Cardiac fibroblast (primary cell): ENCODE data around the gene EMP2.
A peak's percentile ranks its signal among the peaks of the same experiment; 100 is the strongest.

Experiments
- DNase-seq, 2 donors: peaks; one replicate each; pipeline versions ENCODE4 v3.0.0 to v3.0.0-alpha.2; 2010; ENCODE audit warnings: low read depth in 2 of 2
- H3K4me3 ChIP-seq, 2 donors: replicated peaks in 1 of 2; 1 replicate in 1 of 2; 2 replicates in 1 of 2; pipeline ENCODE4 v1.5.1; 2011; ENCODE audit warnings: low read depth in 2 of 2, low read length in 2 of 2, mild to moderate bottlenecking in 2 of 2, moderate library complexity in 1 of 2
- TF ChIP-seq, protein P1 (sequence below): IDR thresholded peaks from one replicate; pipeline ENCODE4 v1.5.1; 2011; ENCODE audit warnings: low read depth, mild to moderate bottlenecking, low read length, inconsistent platforms

The EMP2 gene

GRCh38 chr16:10578474-10579316 lies 1.7 kb downstream of the EMP2 start:
- H3K4me3 ChIP-seq: no peak overlapping the region
- DNase-seq: no peak
- TF ChIP-seq, protein P1, sequence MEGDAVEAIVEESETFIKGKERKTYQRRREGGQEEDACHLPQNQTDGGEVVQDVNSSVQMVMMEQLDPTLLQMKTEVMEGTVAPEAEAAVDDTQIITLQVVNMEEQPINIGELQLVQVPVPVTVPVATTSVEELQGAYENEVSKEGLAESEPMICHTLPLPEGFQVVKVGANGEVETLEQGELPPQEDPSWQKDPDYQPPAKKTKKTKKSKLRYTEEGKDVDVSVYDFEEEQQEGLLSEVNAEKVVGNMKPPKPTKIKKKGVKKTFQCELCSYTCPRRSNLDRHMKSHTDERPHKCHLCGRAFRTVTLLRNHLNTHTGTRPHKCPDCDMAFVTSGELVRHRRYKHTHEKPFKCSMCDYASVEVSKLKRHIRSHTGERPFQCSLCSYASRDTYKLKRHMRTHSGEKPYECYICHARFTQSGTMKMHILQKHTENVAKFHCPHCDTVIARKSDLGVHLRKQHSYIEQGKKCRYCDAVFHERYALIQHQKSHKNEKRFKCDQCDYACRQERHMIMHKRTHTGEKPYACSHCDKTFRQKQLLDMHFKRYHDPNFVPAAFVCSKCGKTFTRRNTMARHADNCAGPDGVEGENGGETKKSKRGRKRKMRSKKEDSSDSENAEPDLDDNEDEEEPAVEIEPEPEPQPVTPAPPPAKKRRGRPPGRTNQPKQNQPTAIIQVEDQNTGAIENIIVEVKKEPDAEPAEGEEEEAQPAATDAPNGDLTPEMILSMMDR: no peak

GRCh38 chr16:10577305-10578202 lies 2.8 kb downstream of the EMP2 start:
- DNase-seq: peak in 1 of 2 donors; percentile 36
- H3K4me3 ChIP-seq: no peak overlapping the region
- TF ChIP-seq, protein P1: no peak

- no peak overlapping the region for H3K4me3 ChIP-seq
Measured at GRCh38 chr16:10576390-10577304, 3.8 kb downstream of the EMP2 start.

DNA sequence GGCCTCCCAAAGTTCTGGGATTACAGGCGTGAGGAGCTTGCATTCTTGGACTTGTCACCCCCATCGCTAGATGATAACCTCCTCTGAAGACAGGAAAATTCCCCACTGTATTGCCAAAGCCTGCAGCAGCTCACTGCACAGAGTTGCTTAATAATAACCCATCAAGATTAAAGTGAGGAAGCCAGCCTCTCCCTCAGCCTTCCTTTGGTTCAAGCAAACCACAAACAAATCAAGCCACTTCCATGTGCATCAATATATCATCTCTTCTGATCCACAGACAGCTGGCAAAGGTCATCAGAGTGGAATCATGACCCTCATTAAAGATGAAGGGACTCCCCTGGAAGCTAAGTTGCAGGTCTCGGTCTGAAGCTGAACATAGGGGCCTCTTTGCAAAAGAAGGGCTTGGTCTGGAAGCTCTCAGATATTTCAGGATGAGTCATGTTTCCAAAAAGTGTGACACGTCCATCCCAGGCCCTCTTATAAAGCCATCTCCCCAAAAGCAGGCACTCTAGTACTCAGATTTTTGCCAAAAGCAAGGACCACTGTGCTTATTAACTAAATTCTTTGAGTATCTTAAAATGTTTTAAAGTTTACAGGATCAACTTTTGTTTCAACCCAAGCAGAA lies 4.8 kb downstream of the EMP2 start:
- no peak overlapping the region for H3K4me3 ChIP-seq
- DNase-seq: peak in 1 of 2 donors; percentile 61
- TF ChIP-seq, protein P1: no peak

More at GRCh38 chr16:10576390-10577304, 3.8 kb downstream of the EMP2 start:
- DNase-seq: no peak
- TF ChIP-seq, protein P1: no peak

DNA sequence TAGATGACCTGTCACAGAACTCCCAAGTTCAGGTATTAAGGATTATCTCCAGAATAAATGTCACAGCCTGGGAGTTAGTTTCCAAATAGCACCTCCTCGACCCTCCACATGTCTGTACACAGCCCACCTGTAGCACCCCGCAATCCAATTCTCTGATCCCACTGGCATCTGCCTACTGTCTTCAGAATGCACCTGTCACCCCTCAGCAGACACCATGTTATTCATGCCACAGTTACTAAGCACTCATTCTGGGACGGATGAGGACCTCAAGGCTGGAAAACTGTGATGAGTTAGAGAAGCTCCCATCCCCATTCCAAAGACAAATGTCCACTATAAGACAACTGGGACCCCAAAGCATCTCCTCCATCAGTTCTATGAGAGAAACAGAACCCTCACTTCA lies 7.8 kb downstream of the EMP2 start:
- no peak for DNase-seq
- TF ChIP-seq, protein P1: no peak
- no peak overlapping the region for H3K4me3 ChIP-seq

- TF ChIP-seq, protein P1: no peak
- DNase-seq: no peak
Measured at GRCh38 chr16:10571354-10571753, 9.0 kb downstream of the EMP2 start.

More at GRCh38 chr16:10571354-10571753, 9.0 kb downstream of the EMP2 start:
- no peak overlapping the region for H3K4me3 ChIP-seq
